ENCODE results near the gene PRKCI.
"Not testable (repeated sequence)": the region's sequence is repeated elsewhere in the genome, so short reads cannot be mapped to it uniquely, and the experiment has no call there.

Gene PRKCI

GRCh38 chr3:170221924-170222646, at the start of gene PRKCI:
Gene PRKCI, plus strand, starts transcription at chr3:170222424. Its CDS starts 246 bp downstream, at chr3:170222670.
- peak; percentile 93 to 98 for DNase-seq

- no peak for DNase-seq
These were observed 43.6 kb upstream of the PRKCI start for GRCh38 chr3:170178651-170179050.

GRCh38 chr3:170179432-170179831, 42.8 kb upstream of the PRKCI start:
- peak; percentile 40 to 49 for DNase-seq

- peak; percentile 42 to 51 for DNase-seq
These were observed 41.9 kb upstream of the PRKCI start for GRCh38 chr3:170180079-170180907.

- peak; percentile 91 to 95 for DNase-seq
These were observed 41.0 kb upstream of the PRKCI start, which contains the start of gene PHC3 for GRCh38 chr3:170180908-170181885. Gene PHC3, minus strand, starts transcription at chr3:170181733. Its CDS starts 18 bp downstream, at chr3:170181715.

GRCh38 chr3:170189398-170190256, 32.6 kb upstream of the PRKCI start:
- DNase-seq, result peak in 1 of 2 experiments; percentile 29

GRCh38 chr3:170195759-170196158, 26.5 kb upstream of the PRKCI start:
- peak in 1 of 2 experiments; percentile 32 for DNase-seq

- no peak for DNase-seq
These were observed 25.4 kb upstream of the PRKCI start for GRCh38 chr3:170196833-170197232.

- no peak for DNase-seq
These were observed 21.2 kb upstream of the PRKCI start for GRCh38 chr3:170200987-170201386.

- DNase-seq, result no peak
These were observed 20.7 kb upstream of the PRKCI start for GRCh38 chr3:170201527-170201926.

GRCh38 chr3:170203457-170203856, 18.8 kb upstream of the PRKCI start:
- DNase-seq, result no peak

GRCh38 chr3:170204023-170204472, 18.2 kb upstream of the PRKCI start:
- DNase-seq, result no peak

- no peak for DNase-seq
These were observed 17.7 kb upstream of the PRKCI start for GRCh38 chr3:170204509-170204908.

GRCh38 chr3:170205302-170205701, 16.9 kb upstream of the PRKCI start:
- no peak for DNase-seq

GRCh38 chr3:170206164-170206762, 16.0 kb upstream of the PRKCI start:
- DNase-seq, result not testable (repeated sequence)

- DNase-seq, result no peak
These were observed 14.5 kb upstream of the PRKCI start for GRCh38 chr3:170207717-170208116.

GRCh38 chr3:170211668-170212067, 10.6 kb upstream of the PRKCI start:
- DNase-seq, result no peak

- no peak for DNase-seq
These were observed 2.4 kb upstream of the PRKCI start for GRCh38 chr3:170219850-170220249.

- DNase-seq, result no peak
These were observed 1.4 kb upstream of the PRKCI start for GRCh38 chr3:170220871-170221270.

- peak; percentile 33 to 58 for DNase-seq
These were observed 670 bp downstream of the PRKCI start for GRCh38 chr3:170222647-170223541.
